Stimulated activated effector memory CD8-positive, alpha-beta T cell treated with anti-CD3 and anti-CD28 coated beads, Interleukin-12 subunit alpha, Interleukin-12 subunit beta, amount 100 ng/mL, for 72 hours (primary cell): ENCODE measurements around the gene RDH5.

Experiments used
- ATAC-seq: fragments of 150-1000 bp; cut with Tn5 transposase; 2 replicates; pipeline ENCODE4 v1.10.0; 2021
- DNase-seq, 2 donors: peaks; one replicate each; pipeline ENCODE4 v3.0.0; 2021 to 2022; ENCODE audit warnings: low spot score in 2 of 2
- H3K27ac Mint-ChIP-seq: one replicate; pipeline ENCODE4 v1.8.0; 2022; ENCODE audit warnings: mild to moderate bottlenecking, mixed read lengths
- H3K36me3 Mint-ChIP-seq: one replicate; pipeline ENCODE4 v1.8.0; 2022; ENCODE audit warnings: mild to moderate bottlenecking, mixed read lengths
- H3K4me1 Mint-ChIP-seq: one replicate; pipeline ENCODE4 v1.8.0; 2022; ENCODE audit warnings: mixed read lengths
- H3K4me3 Mint-ChIP-seq: one replicate; pipeline ENCODE4 v1.8.0; 2022; ENCODE audit warnings: mild to moderate bottlenecking, mixed read lengths
- H3K9me3 Mint-ChIP-seq: one replicate; pipeline ENCODE4 v1.8.0; 2022; ENCODE audit warnings: mixed read lengths

RDH5 gene

DNA sequence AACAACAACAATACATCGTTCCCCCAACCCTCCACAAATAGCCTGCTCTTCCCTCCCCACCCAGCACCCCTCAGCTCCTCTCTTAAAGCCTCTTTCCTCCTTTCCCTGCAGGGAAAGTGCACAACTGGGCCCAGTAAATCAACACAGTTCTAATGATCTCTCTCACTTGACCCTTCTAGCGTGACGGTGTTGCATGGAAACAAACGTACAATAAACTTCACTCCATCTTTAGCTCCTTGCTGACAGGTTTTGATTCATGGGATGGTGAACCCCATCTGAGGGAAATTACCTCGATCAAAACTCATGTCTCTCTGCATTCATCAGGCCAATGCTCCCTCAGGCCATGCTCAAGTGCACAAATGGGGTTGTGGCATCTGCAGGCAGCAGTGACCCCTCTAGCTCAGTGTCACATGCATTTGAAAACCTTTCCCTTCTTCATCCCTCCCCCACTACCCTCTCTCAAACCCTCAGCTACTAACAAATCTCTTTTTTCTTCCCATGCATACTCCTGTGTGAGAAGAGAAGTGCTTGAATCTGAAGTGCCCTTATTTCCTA, 45.6 kb downstream of the RDH5 start:
- ATAC-seq (no peak), DNase-seq (no peak)
- H3K4me1 Mint-ChIP-seq: peaks cover 16% of the 10 kb centered on the region
- no peaks in the 10 kb centered on the region for H3K9me3 Mint-ChIP-seq
- peaks cover 94% of the 10 kb centered on the region for H3K36me3 Mint-ChIP-seq
- H3K4me3 Mint-ChIP-seq: no peak overlapping the region
- peak overlapping the region; percentile 50 for H3K27ac Mint-ChIP-seq

DNA sequence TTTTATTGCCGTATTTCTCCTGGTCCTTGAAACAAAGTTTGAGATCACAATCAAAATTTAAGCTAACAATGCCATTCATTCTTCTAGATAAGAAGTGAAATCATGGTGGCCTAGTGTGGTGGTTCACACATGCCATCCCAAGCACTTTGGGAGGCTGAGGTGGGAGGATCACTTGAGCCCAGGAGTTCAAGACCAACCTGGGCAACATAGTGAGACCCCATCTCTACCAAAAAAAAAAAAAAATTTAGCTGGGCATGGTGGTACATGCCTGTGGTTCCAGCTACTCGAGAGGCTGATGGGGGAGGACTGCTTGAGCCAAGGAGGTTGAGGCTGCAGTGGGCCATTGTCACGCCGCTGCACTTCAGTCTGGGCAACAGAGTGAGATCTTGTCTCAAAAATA, 47.0 kb downstream of the RDH5 start:
- no peak for ATAC-seq
- H3K9me3 Mint-ChIP-seq: no peaks in the 10 kb centered on the region
- no peak overlapping the region for H3K27ac Mint-ChIP-seq
- H3K36me3 Mint-ChIP-seq: peaks cover 94% of the 10 kb centered on the region
- H3K4me1 Mint-ChIP-seq: peaks cover 9% of the 10 kb centered on the region
- DNase-seq: no peak
- H3K4me3 Mint-ChIP-seq: no peak overlapping the region

DNA sequence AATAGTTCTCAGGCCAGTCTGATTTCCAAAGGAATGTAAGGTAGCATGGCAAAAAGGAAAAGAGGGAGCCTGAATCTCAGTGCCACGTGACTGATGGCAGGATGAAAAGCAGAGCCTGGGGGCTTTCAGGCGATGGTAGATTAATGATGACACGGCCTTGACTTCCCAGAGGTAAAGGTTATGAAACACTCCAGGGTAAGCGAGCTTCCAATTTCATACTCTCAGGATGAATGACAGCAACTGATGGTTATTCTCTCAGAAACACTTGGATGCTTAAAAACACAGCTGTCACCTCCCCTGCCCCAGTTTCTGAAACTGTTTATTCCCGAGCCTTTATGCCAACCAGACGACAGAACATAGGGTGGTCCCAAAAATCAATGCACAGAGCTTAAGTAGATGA, 51.5 kb downstream of the RDH5 start:
- DNase-seq (no peak), ATAC-seq (no peak)
- H3K27ac Mint-ChIP-seq: peak overlapping the region; percentile 65
- peaks cover 100% of the 10 kb centered on the region for H3K36me3 Mint-ChIP-seq
- H3K9me3 Mint-ChIP-seq: no peaks in the 10 kb centered on the region
- peaks cover 22% of the 10 kb centered on the region for H3K4me1 Mint-ChIP-seq
- H3K4me3 Mint-ChIP-seq: no peak overlapping the region
